SU-DHL-6 (cell line): ENCODE data around the gene CLEC11A.

Experiments used
- H2AFZ ChIP-seq: fragments of 200-600 bp; sonication (generic); 2 replicates; pipeline ENCODE4 v1.6.1; 2014; ENCODE audit warnings: low read depth, mild to moderate bottlenecking, moderate library complexity, mixed read lengths, antibody characterized with exemption, low read length; ENCODE audit not compliant: severe bottlenecking
- H3F3A ChIP-seq: fragments of 200-600 bp; shearing (Covaris generic); 2 replicates; pipeline ENCODE4 v1.6.0; 2016; ENCODE audit warnings: antibody characterized with exemption, mild to moderate bottlenecking; ENCODE audit not compliant: insufficient read depth
- H3K27ac ChIP-seq: fragments of 200-600 bp; sonication (generic); 2 replicates; pipeline ENCODE4 v1.5.1; 2016; ENCODE audit warnings: low read depth, mild to moderate bottlenecking, low read length, moderate library complexity, mixed read lengths
- H3K27me3 ChIP-seq: fragments of 200-600 bp; sonication (generic), shearing (Covaris generic); 2 replicates; pipeline ENCODE4 v1.6.0; 2014; ENCODE audit warnings: mild to moderate bottlenecking, low read length
- H3K36me3 ChIP-seq: fragments of 200-600 bp; sonication (generic); 2 replicates; pipeline ENCODE4 v1.6.1; 2014; ENCODE audit warnings: mild to moderate bottlenecking, low read length, mixed read lengths
- H3K4me2 ChIP-seq: fragments of 300-600, 200-600 bp; shearing (Covaris generic), sonication (generic); 2 replicates; pipeline ENCODE4 v1.6.0; 2014; ENCODE audit warnings: low read length, low read depth, mild to moderate bottlenecking; ENCODE audit not compliant: poor library complexity, severe bottlenecking
- H3K4me3 ChIP-seq: fragments of 200-600 bp; sonication (generic); 2 replicates; pipeline ENCODE4 v1.5.1; 2014; ENCODE audit warnings: antibody characterized with exemption, low read length, mild to moderate bottlenecking, mixed read lengths; ENCODE audit not compliant: insufficient read depth, poor library complexity, severe bottlenecking
- H3K79me2 ChIP-seq: fragments of 200-600 bp; sonication (generic); 2 replicates; pipeline ENCODE4 v1.6.1; 2014; ENCODE audit warnings: mild to moderate bottlenecking, low read length, moderate library complexity; ENCODE audit not compliant: insufficient read depth
- H3K9ac ChIP-seq: fragments of 200-600 bp; sonication (generic); 2 replicates; pipeline ENCODE4 v1.7.0; 2014; ENCODE audit warnings: mild to moderate bottlenecking, low read length
- H3K9me2 ChIP-seq: fragments of 200-600 bp; sonication (generic); replicated peaks from 2 replicates; pipeline ENCODE4 v1.6.1; 2014; ENCODE audit warnings: low read length; ENCODE audit not compliant: insufficient read depth
- H3K9me3 ChIP-seq: fragments of 200-600 bp; sonication (generic); 2 replicates; pipeline ENCODE4 v1.6.1; 2014; ENCODE audit warnings: low read length, mixed read lengths; ENCODE audit not compliant: insufficient read depth
- H4K20me1 ChIP-seq: fragments of 200-600 bp; sonication (generic); 2 replicates; pipeline ENCODE4 v1.6.1; 2014; ENCODE audit warnings: low read depth, mild to moderate bottlenecking, antibody characterized with exemption, low read length, moderate library complexity, mixed read lengths
- CTCF ChIP-seq: fragments of 200-600 bp; sonication (generic); IDR thresholded peaks from one replicate; pipeline ENCODE4 v1.5.1; 2017; ENCODE audit warnings: antibody characterized with exemption, mild to moderate bottlenecking, low read length, moderate library complexity; ENCODE audit not compliant: insufficient read depth, poor library complexity, severe bottlenecking
- EZH2phosphoT487 ChIP-seq: fragments of 200-600 bp; sonication (generic), shearing (Covaris generic); conservative IDR thresholded peaks from 2 replicates; pipeline ENCODE4 v1.6.1; 2018; ENCODE audit warnings: mild to moderate bottlenecking, antibody characterized with exemption, low read length, moderate library complexity, mixed read lengths

The CLEC11A gene

DNA sequence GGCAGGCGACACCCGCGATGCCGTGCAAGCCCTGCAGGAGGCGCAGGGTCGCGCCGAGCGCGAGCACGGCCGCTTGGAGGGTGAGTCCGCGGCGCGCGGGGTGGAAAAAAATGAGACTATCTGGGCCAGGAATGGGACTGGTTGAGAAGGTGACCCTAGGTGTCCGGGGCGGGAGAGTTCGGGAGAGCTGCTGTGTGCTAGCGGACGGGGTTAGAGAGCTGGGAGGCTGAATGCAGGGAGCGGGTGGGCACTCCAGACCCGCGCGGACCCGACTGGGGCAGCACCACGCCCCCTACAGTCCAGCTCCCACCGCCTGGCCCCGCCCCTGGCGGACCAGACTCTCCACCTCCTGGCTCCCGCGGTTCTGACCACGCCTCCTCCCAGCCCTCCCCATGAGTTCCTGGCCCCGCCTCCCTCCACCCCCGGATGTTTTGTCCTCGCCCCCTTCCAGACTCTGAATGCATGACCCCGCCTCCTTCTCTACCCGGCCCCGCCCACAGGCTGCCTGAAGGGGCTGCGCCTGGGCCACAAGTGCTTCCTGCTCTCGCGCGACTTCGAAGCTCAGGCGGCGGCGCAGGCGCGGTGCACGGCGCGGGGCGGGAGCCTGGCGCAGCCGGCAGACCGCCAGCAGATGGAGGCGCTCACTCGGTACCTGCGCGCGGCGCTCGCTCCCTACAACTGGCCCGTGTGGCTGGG is 1.5 kb downstream of the CLEC11A start:
- Histone ChIP-seq H3K9me3 (no peaks in the 10 kb centered on the region), H3K4me3 (no peak overlapping the region), H3K27me3 (no peaks in the 10 kb centered on the region), H3K4me2 (no peak overlapping the region), H3K9ac (no peak overlapping the region), H3F3A (no peaks in the 10 kb centered on the region), H3K27ac (no peak overlapping the region), H3K79me2 (no peaks in the 10 kb centered on the region), H2AFZ (no peak overlapping the region), H3K36me3 (no peaks in the 10 kb centered on the region), H4K20me1 (no peaks in the 10 kb centered on the region), H3K9me2 (no peaks in the 10 kb centered on the region)
- TF ChIP-seq EZH2phosphoT487 (no peak), CTCF (no peak)

DNA sequence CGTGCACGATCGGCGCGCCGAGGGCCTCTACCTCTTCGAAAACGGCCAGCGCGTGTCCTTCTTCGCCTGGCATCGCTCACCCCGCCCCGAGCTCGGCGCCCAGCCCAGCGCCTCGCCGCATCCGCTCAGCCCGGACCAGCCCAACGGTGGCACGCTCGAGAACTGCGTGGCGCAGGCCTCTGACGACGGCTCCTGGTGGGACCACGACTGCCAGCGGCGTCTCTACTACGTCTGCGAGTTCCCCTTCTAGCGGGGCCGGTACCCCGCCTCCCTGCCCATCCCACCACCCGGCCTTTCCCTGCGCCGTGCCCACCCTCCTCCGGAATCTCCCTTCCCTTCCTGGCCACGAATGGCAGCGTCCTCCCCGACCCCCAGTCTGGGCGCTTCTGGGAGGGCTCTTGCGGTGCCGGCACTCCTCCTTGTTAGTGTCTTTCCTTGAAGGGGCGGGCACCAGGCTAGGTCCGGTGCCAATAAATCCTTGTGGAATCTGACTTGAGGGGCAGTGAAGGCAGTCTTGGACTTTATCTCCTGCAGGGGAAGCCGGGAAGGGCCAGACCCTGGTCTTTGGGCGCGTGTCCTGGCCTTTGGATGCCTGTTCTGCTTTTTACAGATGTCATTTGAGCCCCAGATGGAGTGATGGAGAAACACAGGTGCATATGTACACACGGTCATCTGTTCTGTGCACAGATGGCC is 2.2 kb downstream of the CLEC11A start:
- no peak overlapping the region for H3K4me3 ChIP-seq
- no peaks in the 10 kb centered on the region for H3K79me2 ChIP-seq
- no peak overlapping the region for H2AFZ ChIP-seq
- no peak overlapping the region for H3K27ac ChIP-seq
- TF ChIP-seq CTCF = no peak
- TF ChIP-seq EZH2phosphoT487 = no peak
- H3K27me3 ChIP-seq = no peaks in the 10 kb centered on the region
- no peaks in the 10 kb centered on the region for H3F3A ChIP-seq
- no peak overlapping the region for H3K9ac ChIP-seq
- H3K9me3 ChIP-seq = no peaks in the 10 kb centered on the region
- H4K20me1 ChIP-seq = no peaks in the 10 kb centered on the region
- no peaks in the 10 kb centered on the region for H3K36me3 ChIP-seq
- no peaks in the 10 kb centered on the region for H3K9me2 ChIP-seq
- H3K4me2 ChIP-seq = no peak overlapping the region

GRCh38 chr19:50725911-50726230 is 2.7 kb downstream of the CLEC11A start:
- no peak overlapping the region for H3K27ac ChIP-seq
- H3K4me3 ChIP-seq = no peak overlapping the region
- H3K9me2 ChIP-seq = no peaks in the 10 kb centered on the region

More at GRCh38 chr19:50725911-50726230, 2.7 kb downstream of the CLEC11A start:
- TF ChIP-seq EZH2phosphoT487 (no peak), CTCF (no peak)
- Histone ChIP-seq H3F3A (no peaks in the 10 kb centered on the region), H2AFZ (no peak overlapping the region), H3K79me2 (no peaks in the 10 kb centered on the region), H3K36me3 (no peaks in the 10 kb centered on the region), H3K9me3 (no peaks in the 10 kb centered on the region), H3K27me3 (no peaks in the 10 kb centered on the region), H3K9ac (no peak overlapping the region), H3K4me2 (no peak overlapping the region), H4K20me1 (no peaks in the 10 kb centered on the region)
